Neutrophil (primary cell): ENCODE data around the gene EFNA5.
A peak's percentile ranks its signal among the peaks of the same experiment; 100 is the strongest.

Source experiments
- H3K27ac ChIP-seq: fragments of 200-600 bp; sonication (generic); 2 replicates; pipeline ENCODE4 v1.5.1; 2016; ENCODE audit warnings: mild to moderate bottlenecking, moderate library complexity
- H3K27me3 ChIP-seq: fragments of 200-600 bp; sonication (generic); 2 replicates; pipeline ENCODE4 v1.6.0; 2016; ENCODE audit warnings: mild to moderate bottlenecking
- H3K36me3 ChIP-seq: fragments of 200-600 bp; sonication (generic); 2 replicates; pipeline ENCODE4 v1.5.1; 2017
- H3K4me1 ChIP-seq, 2 experiments: fragments of 200-600 bp in 1 of 2; sonication (generic) in 1 of 2; 1 replicate in 1 of 2; 2 replicates in 1 of 2; pipeline versions ENCODE4 v1.5.1 to v1.6.1; 2013 to 2016; ENCODE audit warnings: low read depth in 1 of 2, low read length in 1 of 2, mild to moderate bottlenecking in 1 of 2, moderate library complexity in 1 of 2; ENCODE audit not compliant: control insufficient read depth in 1 of 2, insufficient read depth in 1 of 2
- H3K4me3 ChIP-seq, 2 experiments: fragments of 200-600 bp in 1 of 2; sonication (generic) in 1 of 2; 1 replicate in 1 of 2; 2 replicates in 1 of 2; pipeline ENCODE4 v1.5.1; 2013 to 2016; ENCODE audit warnings: low read depth in 1 of 2, low read length in 1 of 2, mild to moderate bottlenecking in 1 of 2, moderate library complexity in 1 of 2
- H3K9me3 ChIP-seq: fragments of 200-600 bp; sonication (generic); 2 replicates; pipeline ENCODE4 v1.5.1; 2016
- CTCF ChIP-seq: fragments of 200-600 bp; sonication (generic); IDR thresholded peaks from 2 replicates; pipeline ENCODE4 v1.5.1; 2016; ENCODE audit warnings: antibody characterized with exemption

EFNA5 gene

DNA sequence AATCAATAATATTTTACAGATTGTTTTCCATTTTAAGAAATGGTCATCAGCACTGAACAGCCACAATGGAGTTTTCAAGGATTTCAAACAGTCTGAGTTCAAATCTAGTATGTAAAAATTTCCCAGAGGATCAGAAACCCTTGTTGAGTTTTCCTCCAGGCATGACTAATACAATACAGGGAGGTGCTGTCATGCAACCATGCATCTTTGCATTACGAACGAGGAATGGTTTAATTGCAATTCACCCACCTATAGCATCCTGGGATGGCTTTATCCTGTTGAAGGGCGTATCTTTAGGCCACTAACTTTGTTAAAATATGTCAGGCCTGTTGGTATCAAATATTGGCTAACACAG is 196.4 kb downstream of the EFNA5 start:
- no peaks in the 10 kb centered on the region for H3K36me3 ChIP-seq
- TF ChIP-seq CTCF = no peak
- peak overlapping the region in 1 of 2 experiments; percentile 11 for H3K4me3 ChIP-seq
- peaks cover 49 to 62% of the 10 kb centered on the region in 2 experiments for H3K4me1 ChIP-seq
- H3K27me3 ChIP-seq = no peaks in the 10 kb centered on the region
- H3K27ac ChIP-seq = peak overlapping the region; percentile 91
- no peaks in the 10 kb centered on the region for H3K9me3 ChIP-seq

- H3K27ac ChIP-seq = no peak overlapping the region
- no peaks in the 10 kb centered on the region for H3K36me3 ChIP-seq
- H3K4me3 ChIP-seq = no peak overlapping the region
- H3K27me3 ChIP-seq = no peaks in the 10 kb centered on the region
- H3K9me3 ChIP-seq = no peaks in the 10 kb centered on the region
- H3K4me1 ChIP-seq = peaks cover 65 to 72% of the 10 kb centered on the region in 2 experiments
- TF ChIP-seq CTCF = no peak
Observed at GRCh38 chr5:107472620-107473064, 198.1 kb downstream of the EFNA5 start.

DNA sequence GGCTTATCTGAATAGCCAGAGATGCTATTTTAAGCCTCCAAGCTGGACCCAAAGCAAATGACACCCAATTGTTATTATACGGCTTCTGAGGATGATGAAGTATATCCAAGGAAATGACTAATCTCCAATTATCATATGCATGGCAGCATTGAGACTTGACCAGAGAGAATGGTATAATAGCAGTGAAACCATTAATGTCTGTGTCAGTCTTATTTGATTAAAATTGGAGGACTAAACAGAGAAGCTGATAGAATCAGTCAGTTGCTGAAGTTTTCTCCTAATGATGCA is 200.5 kb downstream of the EFNA5 start:
- H3K27ac ChIP-seq = peak overlapping the region; percentile 85
- no peak for TF ChIP-seq CTCF
- no peaks in the 10 kb centered on the region for H3K27me3 ChIP-seq
- H3K36me3 ChIP-seq = no peaks in the 10 kb centered on the region
- no peaks in the 10 kb centered on the region for H3K9me3 ChIP-seq
- H3K4me3 ChIP-seq = no peak overlapping the region
- H3K4me1 ChIP-seq = peaks cover 45 to 54% of the 10 kb centered on the region in 2 experiments

DNA sequence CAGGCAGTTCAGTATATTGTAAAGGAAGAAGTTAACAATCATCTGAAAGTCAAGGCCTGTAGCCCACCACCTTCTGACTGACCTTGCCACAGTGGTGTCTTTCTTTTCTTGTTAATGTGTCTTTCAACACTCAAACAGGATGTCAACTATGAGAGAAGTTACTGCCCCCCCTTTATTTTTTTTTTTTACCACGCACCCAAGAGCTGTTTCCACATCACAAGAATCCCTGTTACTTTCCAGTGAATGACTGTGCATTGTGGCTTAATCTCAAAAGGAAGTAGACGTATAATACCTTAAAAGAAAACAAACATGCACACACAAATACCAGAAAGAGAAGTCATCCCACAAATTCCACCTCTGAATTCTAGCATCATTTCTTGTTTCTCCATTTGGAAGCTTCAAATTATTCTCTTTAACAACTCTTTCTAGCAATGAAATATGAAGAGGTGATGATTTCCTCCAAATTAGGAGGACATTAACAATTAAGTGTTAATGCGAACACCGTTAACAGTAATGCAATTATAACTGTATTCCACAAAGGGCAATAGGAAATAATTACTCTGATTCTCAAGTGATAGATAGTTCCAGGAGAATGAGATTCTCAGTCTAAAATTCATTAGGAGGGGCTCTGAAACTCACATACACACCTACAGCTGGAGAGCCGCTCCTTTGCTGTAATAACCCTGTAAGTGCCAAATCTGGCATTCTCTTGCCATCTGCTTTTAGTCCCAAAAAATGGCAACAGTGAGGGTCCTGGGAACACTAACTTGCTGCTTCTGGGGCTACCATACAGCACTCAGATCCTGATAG is 201.0 kb downstream of the EFNA5 start:
- Histone ChIP-seq H3K36me3 (no peaks in the 10 kb centered on the region), H3K27ac (peak overlapping the region; percentile 85), H3K27me3 (no peaks in the 10 kb centered on the region), H3K9me3 (no peaks in the 10 kb centered on the region), H3K4me1 (peaks cover 40 to 48% of the 10 kb centered on the region in 2 experiments), H3K4me3 (no peak overlapping the region)
- no peak for TF ChIP-seq CTCF

GRCh38 chr5:107469064-107469463 is 201.7 kb downstream of the EFNA5 start:
- Histone ChIP-seq H3K27me3 (no peaks in the 10 kb centered on the region), H3K36me3 (no peaks in the 10 kb centered on the region), H3K4me3 (no peak overlapping the region), H3K9me3 (no peaks in the 10 kb centered on the region), H3K4me1 (peaks cover 33 to 42% of the 10 kb centered on the region in 2 experiments), H3K27ac (peak overlapping the region; percentile 85)
- TF ChIP-seq CTCF = no peak
